HG03520 (cell line): ENCODE data around the gene TESMIN.

ENCODE experiments used
- ATAC-seq: cut with Tn5 transposase; IDR thresholded peaks from one replicate; pipeline ENCODE4 v1.9.1; 2021; ENCODE audit warnings: mild to moderate bottlenecking, moderate library complexity; ENCODE audit not compliant: unreplicated experiment

Gene TESMIN

GRCh38 chr11:68685656-68686380 lies 65.5 kb downstream of the TESMIN start:
- ATAC-seq: no peak

- no peak for ATAC-seq
Measured at GRCh38 chr11:68684385-68685356, 66.6 kb downstream of the TESMIN start, which contains the start of gene GAL. TSS of gene GAL (plus strand) at chr11:68684544. CDS start at chr11:68684924, 380 bp downstream.

GRCh38 chr11:68683536-68684384 lies 67.6 kb downstream of the TESMIN start:
- ATAC-seq: no peak

GRCh38 chr11:68683121-68683520 lies 68.2 kb downstream of the TESMIN start:
- ATAC-seq: no peak

GRCh38 chr11:68682531-68682961 lies 68.8 kb downstream of the TESMIN start:
- no peak for ATAC-seq

- ATAC-seq: no peak
Measured at GRCh38 chr11:68680541-68681231, 70.6 kb downstream of the TESMIN start.

GRCh38 chr11:68678031-68678441 lies 73.3 kb downstream of the TESMIN start:
- no peak for ATAC-seq

GRCh38 chr11:68677432-68677831 lies 73.9 kb downstream of the TESMIN start:
- no peak for ATAC-seq

- ATAC-seq: no peak
Measured at GRCh38 chr11:68674461-68674860, 76.9 kb downstream of the TESMIN start.

GRCh38 chr11:68673991-68674390 lies 77.3 kb downstream of the TESMIN start:
- ATAC-seq: no peak

- ATAC-seq: no peak
Measured at GRCh38 chr11:68673306-68673945, 77.9 kb downstream of the TESMIN start.

- ATAC-seq: no peak
Measured at GRCh38 chr11:68670208-68670992, 80.9 kb downstream of the TESMIN start.

- ATAC-seq: no peak
Measured at GRCh38 chr11:68669301-68670090, 81.8 kb downstream of the TESMIN start.

GRCh38 chr11:68667511-68668500 lies 83.5 kb downstream of the TESMIN start:
- ATAC-seq: no peak

GRCh38 chr11:68666849-68667248 lies 84.5 kb downstream of the TESMIN start:
- ATAC-seq: no peak

GRCh38 chr11:68665436-68665835 lies 85.9 kb downstream of the TESMIN start:
- ATAC-seq: no peak

- no peak for ATAC-seq
Measured at GRCh38 chr11:68664906-68665305, 86.4 kb downstream of the TESMIN start.
